ENCODE data around the gene ST8SIA1.

ST8SIA1 gene

DNA sequence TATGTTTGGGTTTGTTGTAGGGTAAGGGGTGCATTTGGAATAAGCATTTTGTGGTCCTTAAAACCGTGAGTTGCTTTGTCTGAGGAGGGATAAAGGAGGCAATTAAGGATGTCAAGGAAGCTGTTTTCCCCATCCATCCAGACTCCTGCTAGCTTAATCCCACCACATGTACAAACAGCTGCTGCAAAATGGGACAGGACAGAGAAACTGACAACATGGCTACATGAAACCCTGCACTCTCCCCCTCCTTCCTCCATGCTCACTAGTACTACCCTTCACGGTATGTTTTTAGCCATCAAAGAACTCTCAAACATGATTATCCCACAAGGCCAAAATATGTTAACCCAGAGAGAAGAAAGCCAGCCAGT, 20.6 kb downstream of the ST8SIA1 start:
- DNase-seq = no peak
- TF ChIP-seq POLR2A (IDR thresholded peaks at IDR 0.05; ENCODE audit: low read length) (no peak), GATA1 (IDR thresholded peaks at IDR 0.05; ENCODE audit: low read depth, low read length) (no peak)

DNA sequence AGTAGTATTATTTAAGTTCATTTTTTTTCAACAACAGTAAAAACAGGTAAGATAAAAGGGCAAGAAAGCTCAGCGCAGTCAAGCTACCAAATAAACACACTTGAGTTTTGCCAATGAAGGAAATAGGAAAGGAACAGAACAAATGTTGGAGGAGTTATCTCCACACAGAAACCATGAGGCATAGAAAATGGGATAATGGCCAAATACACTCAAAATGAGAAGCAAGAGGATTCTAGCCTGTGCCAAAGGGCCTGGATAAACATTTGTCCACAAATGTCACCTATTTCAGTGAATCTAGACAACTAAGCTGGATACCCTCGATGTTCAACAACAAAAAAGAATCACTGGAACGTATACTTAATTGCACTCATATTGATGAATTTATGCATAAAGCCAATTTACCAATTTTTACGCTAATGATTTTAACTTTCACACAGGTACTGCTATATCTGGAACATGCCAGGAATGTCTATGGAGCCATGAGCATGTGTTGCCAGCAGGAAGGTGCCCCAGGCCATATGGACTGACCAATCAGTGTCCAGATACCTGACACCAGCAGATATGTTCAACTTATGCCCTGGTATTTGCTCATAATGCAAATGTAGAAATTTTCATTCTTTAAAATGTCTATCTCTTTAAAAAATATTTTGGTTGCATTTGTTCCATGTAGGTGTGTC, 21.1 kb downstream of the ST8SIA1 start:
- no peak for TF ChIP-seq POLR2A (IDR thresholded peaks at IDR 0.05; ENCODE audit: low read length)
- no peak for TF ChIP-seq GATA1 (IDR thresholded peaks at IDR 0.05; ENCODE audit: low read depth, low read length)
- DNase-seq = no peak

DNA sequence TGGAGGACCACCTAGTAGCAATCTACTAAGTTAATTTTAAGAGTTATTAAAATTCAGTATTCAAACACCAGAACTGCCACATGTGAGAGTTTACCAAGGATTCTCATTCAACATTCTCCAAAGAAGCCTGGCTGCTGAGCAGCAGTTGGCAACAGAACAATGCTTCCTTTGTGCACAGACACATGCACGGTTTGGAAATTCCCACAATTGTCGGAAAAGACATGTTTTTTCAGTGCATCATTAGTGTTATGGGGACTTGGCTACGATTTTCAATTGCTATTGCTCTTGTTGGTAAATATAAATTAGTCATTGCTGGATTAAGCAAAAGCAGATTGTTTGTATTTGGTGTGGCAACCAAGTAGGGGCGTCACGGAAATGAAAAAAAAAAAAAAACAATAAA, 22.2 kb downstream of the ST8SIA1 start:
- no peak for TF ChIP-seq POLR2A (IDR thresholded peaks at IDR 0.05; ENCODE audit: low read length)
- no peak for TF ChIP-seq GATA1 (IDR thresholded peaks at IDR 0.05; ENCODE audit: low read depth, low read length)
- DNase-seq = no peak

DNA sequence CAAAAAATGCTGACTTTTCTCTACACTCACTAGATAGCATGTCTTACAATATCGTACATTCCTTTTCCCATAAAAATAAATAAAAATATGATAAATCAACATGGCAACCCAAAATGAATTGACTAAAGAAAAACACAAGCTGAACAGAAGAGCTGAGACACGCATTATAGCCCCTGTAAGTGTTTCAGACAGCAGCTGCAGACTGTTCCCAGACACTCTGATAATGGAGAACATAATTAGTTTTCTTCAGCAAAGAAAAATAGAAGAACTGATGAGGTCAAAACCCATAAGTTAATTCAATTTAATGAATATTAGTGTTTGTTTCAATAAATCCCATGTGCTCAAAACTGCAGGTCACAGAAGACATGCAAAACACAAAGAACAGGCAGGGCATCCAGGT, 23.8 kb downstream of the ST8SIA1 start:
- no peak for DNase-seq
- TF ChIP-seq GATA1 (IDR thresholded peaks at IDR 0.05; ENCODE audit: low read depth, low read length) (no peak), POLR2A (IDR thresholded peaks at IDR 0.05; ENCODE audit: low read length) (no peak)

DNA sequence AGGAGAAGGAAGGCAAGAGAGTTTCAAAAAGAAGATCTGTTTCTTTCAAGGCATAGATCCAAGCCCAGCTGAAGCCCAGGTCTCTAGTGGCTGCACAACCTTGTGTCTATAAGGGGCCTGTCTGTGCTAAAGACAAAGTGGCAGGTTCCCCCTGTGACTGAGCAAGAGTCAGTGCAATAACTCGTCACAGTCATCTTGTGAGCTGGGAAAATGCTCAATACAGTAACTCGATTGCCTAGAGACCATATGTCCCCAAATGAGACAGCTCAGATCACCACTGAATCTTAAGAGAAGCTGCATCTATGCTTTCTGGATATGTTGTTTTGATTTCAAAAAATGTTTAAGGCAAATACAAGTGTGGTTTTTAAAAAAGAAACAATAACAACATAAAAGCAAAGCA, 24.2 kb downstream of the ST8SIA1 start:
- no peak for DNase-seq
- no peak for TF ChIP-seq GATA1 (IDR thresholded peaks at IDR 0.05; ENCODE audit: low read depth, low read length)
- no peak for TF ChIP-seq POLR2A (IDR thresholded peaks at IDR 0.05; ENCODE audit: low read length)

DNA sequence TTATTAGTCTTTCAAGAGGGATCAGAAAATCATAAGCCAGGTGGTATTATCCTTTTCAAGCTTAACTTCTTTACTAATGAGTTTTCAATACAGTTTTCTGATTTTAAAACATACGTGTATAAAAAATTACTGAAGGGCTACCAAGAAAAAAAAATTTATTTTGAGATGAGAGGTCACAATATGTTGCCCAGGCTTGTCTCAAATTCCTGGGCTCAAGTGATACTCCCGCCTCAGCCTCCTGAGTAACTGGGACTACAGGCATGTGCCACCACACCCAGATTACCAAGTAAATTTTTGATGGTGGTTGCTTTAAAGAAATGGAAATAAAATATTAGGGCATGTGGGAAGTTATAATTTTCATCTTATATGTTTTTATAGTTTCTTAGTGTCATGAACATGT, 26.7 kb downstream of the ST8SIA1 start:
- TF ChIP-seq GATA1 (IDR thresholded peaks at IDR 0.05; ENCODE audit: low read depth, low read length) (no peak), POLR2A (IDR thresholded peaks at IDR 0.05; ENCODE audit: low read length) (no peak)
- no peak for DNase-seq

DNA sequence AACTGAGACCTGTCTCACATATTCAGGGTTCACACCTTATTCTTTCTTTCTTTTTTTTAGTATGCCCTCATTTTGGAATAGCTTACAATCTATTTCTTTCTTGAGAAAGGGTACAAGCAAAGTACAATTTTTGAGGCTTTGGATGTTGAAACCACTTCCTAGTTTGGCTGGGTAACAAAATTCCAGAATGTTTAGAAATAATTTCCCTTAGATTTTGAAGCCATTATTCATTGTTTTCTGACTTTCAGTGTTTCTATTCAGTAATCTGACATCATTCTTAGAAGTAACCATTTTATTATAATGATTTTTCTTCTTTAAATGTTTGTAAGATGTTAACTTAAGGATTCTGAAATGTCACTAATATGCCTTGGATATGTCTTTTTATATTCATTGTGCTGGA, 28.2 kb downstream of the ST8SIA1 start:
- no peak for TF ChIP-seq POLR2A (IDR thresholded peaks at IDR 0.05; ENCODE audit: low read length)
- no peak for TF ChIP-seq GATA1 (IDR thresholded peaks at IDR 0.05; ENCODE audit: low read depth, low read length)
- no peak for DNase-seq

DNA sequence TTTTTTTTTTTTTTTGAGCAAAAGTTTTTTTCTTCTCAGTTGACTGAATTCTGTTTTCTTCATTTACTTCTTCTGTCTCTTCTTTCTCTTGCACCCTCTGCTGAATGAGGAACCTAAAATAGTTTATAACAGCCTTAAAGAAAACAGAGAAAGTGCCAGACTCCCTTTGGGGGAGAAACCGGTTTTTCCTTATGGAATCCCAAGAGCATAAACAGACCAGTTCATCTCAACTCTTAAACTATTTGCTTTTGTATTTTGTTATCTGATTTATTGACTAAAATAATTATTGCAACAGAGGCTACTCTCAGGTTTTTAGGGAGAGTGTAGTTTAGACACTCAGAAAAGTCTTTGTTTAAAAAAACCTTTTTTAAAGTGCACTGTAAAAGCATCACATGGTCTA, 30.2 kb downstream of the ST8SIA1 start:
- DNase-seq = no peak
- no peak for TF ChIP-seq GATA1 (IDR thresholded peaks at IDR 0.05; ENCODE audit: low read depth, low read length)
- no peak for TF ChIP-seq POLR2A (IDR thresholded peaks at IDR 0.05; ENCODE audit: low read length)

DNA sequence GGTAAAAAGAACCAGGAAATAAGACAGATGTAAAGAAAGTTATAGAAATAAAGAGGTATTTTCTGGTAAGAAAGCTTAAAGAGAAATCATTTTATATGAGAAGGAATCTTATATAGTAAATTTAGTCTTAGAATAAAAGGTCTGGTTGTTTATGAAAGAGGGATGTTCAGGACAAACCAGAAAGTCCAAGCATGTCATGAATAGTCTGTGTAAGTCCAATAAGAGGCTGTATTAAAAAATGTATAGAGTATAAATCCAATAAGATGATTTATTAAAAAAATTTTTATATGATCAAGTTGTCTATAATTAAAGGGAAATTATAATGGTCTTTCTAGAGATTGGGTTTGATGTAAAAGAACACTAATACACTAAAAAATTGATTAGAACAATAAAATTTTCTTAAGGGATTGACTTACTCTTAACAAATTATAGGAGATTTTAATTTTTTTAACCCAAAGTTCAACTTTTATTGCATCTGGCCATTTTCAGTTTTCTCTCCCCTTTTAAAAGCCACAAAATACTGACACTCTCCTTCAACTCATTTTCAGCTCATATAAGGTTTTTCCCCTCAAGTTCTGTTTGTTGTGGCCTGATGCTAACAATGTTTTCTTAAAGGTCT, 35.1 kb downstream of the ST8SIA1 start:
- peak; percentile 56 to 68 for DNase-seq

DNA sequence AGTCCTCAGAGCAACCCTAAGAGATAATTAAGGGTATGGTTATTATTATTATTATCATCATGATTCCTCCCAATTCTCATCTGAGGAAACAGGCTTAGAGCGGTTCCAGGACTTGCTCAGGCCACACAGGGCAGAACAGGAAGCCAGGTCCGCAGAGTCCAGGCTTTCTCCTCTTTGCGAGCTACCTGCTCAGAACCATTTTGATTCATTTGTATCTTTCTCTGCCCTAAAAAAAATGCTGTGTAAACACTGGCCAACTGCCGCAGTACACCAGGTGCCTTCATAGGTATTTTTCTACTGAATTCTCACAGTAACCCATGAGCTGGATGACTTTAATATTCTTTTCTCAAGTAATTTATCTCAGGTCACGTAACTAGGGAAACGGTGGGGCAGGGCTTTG, 45.3 kb downstream of the ST8SIA1 start:
- TF ChIP-seq POLR2A (IDR thresholded peaks at IDR 0.05; ENCODE audit: low read length) (no peak), GATA1 (IDR thresholded peaks at IDR 0.05; ENCODE audit: low read depth, low read length) (no peak)
- no peak for DNase-seq

More for the DNA sequence above, 35.1 kb downstream of the ST8SIA1 start:
- TF ChIP-seq GATA1 (IDR thresholded peaks at IDR 0.05; ENCODE audit: low read depth, low read length) (no peak), POLR2A (IDR thresholded peaks at IDR 0.05; ENCODE audit: low read length) (no peak)

DNA sequence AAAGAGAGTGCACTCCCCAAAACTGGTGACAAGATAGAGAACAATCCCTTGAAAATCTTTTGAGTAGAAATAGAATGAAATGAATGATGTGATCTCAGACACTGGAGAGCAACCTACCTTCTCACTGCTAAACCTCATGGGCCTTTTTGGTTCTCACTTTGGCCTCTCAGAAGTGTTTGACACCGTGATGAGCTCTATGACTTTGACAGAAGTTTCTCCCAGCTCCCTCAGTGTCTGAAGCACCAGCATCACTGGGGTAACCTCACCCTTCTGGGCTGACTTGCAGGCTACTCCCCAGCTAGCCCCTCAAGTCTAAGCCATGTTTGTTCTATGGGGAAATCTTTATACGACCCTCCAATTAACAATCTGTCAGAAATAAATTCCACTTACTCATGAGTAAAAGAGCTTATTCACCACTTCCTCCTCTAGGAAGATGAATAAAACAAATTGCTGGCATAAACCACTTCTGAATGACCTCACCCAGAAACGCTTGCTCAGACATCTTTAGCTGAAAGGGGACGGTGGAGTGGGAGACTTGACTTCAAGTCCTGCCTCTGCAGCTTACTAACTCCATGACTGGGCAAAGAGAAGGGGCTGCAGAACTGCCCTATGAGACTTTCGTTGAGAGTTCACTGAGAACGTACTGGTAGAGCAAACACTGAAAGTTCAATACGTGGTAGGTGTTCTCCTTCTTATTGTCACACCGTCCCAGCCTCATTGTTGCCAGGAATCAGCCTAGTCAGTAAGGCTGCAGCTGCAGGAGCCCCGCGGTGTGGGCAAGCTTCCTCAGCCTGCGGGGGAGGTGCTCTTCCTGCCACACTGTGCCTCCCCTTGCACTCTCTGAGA, 46.5 kb downstream of the ST8SIA1 start:
- DNase-seq = peak in 1 of 2 experiments; percentile 11
- TF ChIP-seq POLR2A (IDR thresholded peaks at IDR 0.05; ENCODE audit: low read length) (no peak), GATA1 (IDR thresholded peaks at IDR 0.05; ENCODE audit: low read depth, low read length) (no peak)

DNA sequence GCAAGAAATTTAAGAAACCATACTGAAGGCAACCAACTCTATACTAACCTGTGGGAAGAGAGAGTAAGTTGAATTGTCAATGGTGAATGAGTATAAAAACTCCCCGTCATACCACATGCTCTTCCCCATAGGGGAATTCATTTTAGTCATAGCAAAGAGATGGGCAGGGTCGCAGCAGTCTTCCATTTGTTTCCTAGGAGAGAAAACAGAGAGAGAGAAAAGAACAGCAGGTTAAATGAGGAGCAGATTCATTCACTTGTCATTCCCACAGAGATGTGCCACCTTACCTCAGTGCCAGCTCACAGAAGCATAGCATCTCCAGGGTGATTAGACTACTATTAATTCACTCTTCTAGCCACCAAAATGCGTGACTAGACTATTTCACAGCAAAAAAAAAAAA, 47.4 kb downstream of the ST8SIA1 start:
- TF ChIP-seq POLR2A (IDR thresholded peaks at IDR 0.05; ENCODE audit: low read length) (no peak), GATA1 (IDR thresholded peaks at IDR 0.05; ENCODE audit: low read depth, low read length) (no peak)
- no peak for DNase-seq

DNA sequence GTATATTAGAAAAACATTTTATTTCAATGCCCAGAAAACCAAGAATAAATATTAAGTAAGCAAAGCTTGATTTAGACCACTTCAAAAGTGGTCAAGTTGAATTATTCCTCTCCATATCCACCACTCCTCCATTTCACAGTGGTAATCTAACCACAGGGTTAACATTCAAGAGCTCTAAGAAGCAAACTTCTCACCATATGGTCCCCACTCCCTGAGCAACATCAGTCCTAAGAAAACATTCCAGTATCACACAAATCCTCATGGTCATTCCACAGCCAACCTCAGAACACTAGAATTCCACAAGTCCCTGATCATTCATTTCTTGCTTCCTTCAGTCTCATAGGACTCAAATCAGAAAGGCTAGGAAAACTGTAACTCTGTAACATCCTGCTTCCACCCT, 47.9 kb downstream of the ST8SIA1 start:
- DNase-seq = no peak
- TF ChIP-seq POLR2A (IDR thresholded peaks at IDR 0.05; ENCODE audit: low read length) (no peak), GATA1 (IDR thresholded peaks at IDR 0.05; ENCODE audit: low read depth, low read length) (no peak)

DNA sequence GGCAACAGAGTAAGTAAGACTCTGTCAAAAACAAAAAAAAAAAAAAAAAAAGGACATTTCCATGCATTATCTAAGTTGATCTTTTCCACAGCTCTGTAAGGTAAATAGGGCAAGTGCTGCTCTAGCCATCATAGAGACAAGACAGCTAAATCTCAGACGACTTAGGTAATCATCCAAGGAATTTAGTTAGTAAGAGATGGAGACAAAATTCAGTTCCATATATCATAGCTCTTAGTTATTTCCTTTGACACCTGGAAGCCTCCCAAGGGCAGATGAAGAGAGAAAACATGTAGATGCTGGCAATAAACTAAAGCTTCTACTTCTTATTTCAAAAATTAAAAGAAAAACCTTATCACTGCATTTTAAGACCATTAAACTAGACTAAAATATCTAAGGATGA, 48.7 kb downstream of the ST8SIA1 start:
- TF ChIP-seq POLR2A (IDR thresholded peaks at IDR 0.05; ENCODE audit: low read length) = no peak
- TF ChIP-seq GATA1 (IDR thresholded peaks at IDR 0.05; ENCODE audit: low read depth, low read length) = no peak
- DNase-seq = no peak

Measured in erythroblast (primary cell).